Suppressor macrophage treated with lipopolysaccharide for 1 hour (primary cell): ENCODE results near the gene MNT.

Experiments
- DNase-seq, 3 donors: peaks; one replicate each; pipeline ENCODE4 v3.0.0-alpha.2; 2020 to 2022

Gene MNT

GRCh38 chr17:2379489-2380225 lies 21.2 kb downstream of the MNT start:
- no peak for DNase-seq

GRCh38 chr17:2378905-2379304 lies 22.0 kb downstream of the MNT start:
- DNase-seq = no peak

- no peak for DNase-seq
Measured at GRCh38 chr17:2377659-2378058, 23.2 kb downstream of the MNT start.

GRCh38 chr17:2376107-2376506 lies 24.8 kb downstream of the MNT start:
- DNase-seq = no peak

- no peak for DNase-seq
Measured at GRCh38 chr17:2375406-2375805, 25.5 kb downstream of the MNT start.

- no peak for DNase-seq
Measured at GRCh38 chr17:2374549-2375285, 26.1 kb downstream of the MNT start.

GRCh38 chr17:2373179-2373578 lies 27.7 kb downstream of the MNT start:
- no peak for DNase-seq

- DNase-seq = no peak
Measured at GRCh38 chr17:2372681-2373080, 28.2 kb downstream of the MNT start.

- no peak for DNase-seq
Measured at GRCh38 chr17:2372180-2372579, 28.7 kb downstream of the MNT start.

- DNase-seq = no peak
Measured at GRCh38 chr17:2371183-2372130, 29.4 kb downstream of the MNT start.

GRCh38 chr17:2370211-2370589 lies 30.7 kb downstream of the MNT start:
- no peak for DNase-seq

GRCh38 chr17:2369551-2370210 lies 31.2 kb downstream of the MNT start:
- DNase-seq = no peak

GRCh38 chr17:2369039-2369438 lies 31.8 kb downstream of the MNT start:
- DNase-seq = no peak

- no peak for DNase-seq
Measured at GRCh38 chr17:2368359-2368758, 32.5 kb downstream of the MNT start.

- no peak for DNase-seq
Measured at GRCh38 chr17:2366747-2367494, 33.9 kb downstream of the MNT start.

GRCh38 chr17:2365132-2365531 lies 35.7 kb downstream of the MNT start:
- DNase-seq = no peak

GRCh38 chr17:2364763-2365116 lies 36.1 kb downstream of the MNT start:
- DNase-seq = no peak

GRCh38 chr17:2363851-2364762 lies 36.8 kb downstream of the MNT start:
- no peak for DNase-seq

- no peak for DNase-seq
Measured at GRCh38 chr17:2363318-2363717, 37.5 kb downstream of the MNT start.

- DNase-seq = no peak
Measured at GRCh38 chr17:2362881-2363280, 38.0 kb downstream of the MNT start.

- DNase-seq = no peak
Measured at GRCh38 chr17:2362416-2362815, 38.4 kb downstream of the MNT start.
